Panc1 (cell line): ENCODE measurements around the gene ELMO1. TPM values are rescaled to one million over a fixed set of nuclear protein-coding genes. Genes with fewer than 3 reads are reported as not detected.

Source experiments
- ATAC-seq: fragments of 200-7000 bp; cut with Tn5 transposase; 2 replicates; pipeline ENCODE4 v1.9.1; 2020; ENCODE audit warnings: mild to moderate bottlenecking, moderate library complexity
- BruUV-seq: library from RNA; stranded (reverse); fragments of 400-500 nt; replicated peaks from 2 replicates; lab custom pipeline; 2021; lab: Mats Ljungman, UMichigan
- CTCF ChIA-PET: fragments of 300-600 bp; sonication (Branson Sonifier 250); formaldehyde crosslinking; loops from one replicate; lab custom pipeline; 2022; ENCODE audit warnings: antibody characterized with exemption; lab: Charles Lee
- POLR2A ChIA-PET: fragments of 300-600 bp; sonication (Branson Sonifier 250); formaldehyde crosslinking; loops from one replicate; lab custom pipeline; 2022; ENCODE audit warnings: antibody characterized with exemption; lab: Charles Lee
- DNase-seq: peaks from one replicate; pipeline ENCODE4 v3.0.0-alpha.2; 2010; ENCODE audit warnings: low read depth, low spot score
- H3K27ac ChIP-seq: 2 replicates; pipeline ENCODE4 v1.5.1; 2011; ENCODE audit warnings: mild to moderate bottlenecking, low read length, inconsistent platforms
- H3K27me3 ChIP-seq: fragments of 200-500 bp; sonication (Bioruptor generic); 2 replicates; pipeline ENCODE4 v1.6.0; 2014; ENCODE audit warnings: low read length, inconsistent platforms; ENCODE audit not compliant: control insufficient read depth, insufficient read depth
- H3K36me3 ChIP-seq: fragments of 200-500 bp; sonication (Bioruptor generic); 2 replicates; pipeline ENCODE4 v1.5.1; 2014; ENCODE audit warnings: inconsistent platforms, mild to moderate bottlenecking, low read length, moderate library complexity; ENCODE audit not compliant: control insufficient read depth, insufficient read depth
- H3K4me1 ChIP-seq: 2 replicates; pipeline ENCODE4 v1.5.1; 2011; ENCODE audit warnings: inconsistent platforms, mild to moderate bottlenecking, low read length, moderate library complexity; ENCODE audit not compliant: control insufficient read depth, insufficient read depth
- H3K4me3 ChIP-seq, 2 experiments: 2 replicates each; pipeline ENCODE4 v1.5.1; 2011 to 2012; ENCODE audit warnings: low read depth in 2 of 2, low read length in 2 of 2, mild to moderate bottlenecking in 2 of 2, inconsistent platforms in 1 of 2, moderate library complexity in 1 of 2
- H3K9me3 ChIP-seq: fragments of 200-500 bp; sonication (Bioruptor generic); 2 replicates; pipeline ENCODE4 v1.5.1; 2014; ENCODE audit warnings: low read depth, mild to moderate bottlenecking, inconsistent platforms, low read length, moderate library complexity; ENCODE audit not compliant: control insufficient read depth, insufficient read depth
- POLR2AphosphoS5 ChIP-seq: IDR thresholded peaks from 2 replicates; pipeline ENCODE4 v1.6.1; 2012; ENCODE audit warnings: mild to moderate bottlenecking, low read depth, low read length, moderate library complexity
- SIN3A ChIP-seq: IDR thresholded peaks from 2 replicates; pipeline ENCODE4 v1.6.1; 2012; ENCODE audit warnings: low read depth, mild to moderate bottlenecking, low read length, moderate library complexity, borderline replicate concordance; ENCODE audit not compliant: insufficient read depth
- TCF7L2 ChIP-seq: IDR thresholded peaks from 2 replicates; pipeline ENCODE4 v1.6.1; 2011; ENCODE audit warnings: mild to moderate bottlenecking, low read depth, low read length, inconsistent platforms
- in situ Hi-C: cut with HindIII; loops from 2 replicates; pipeline ENCODE4 v1.10.0; 2016; ENCODE audit warnings: low sequenced_read_pairs, low pct_unique_long_range_greater_than_20kb
- intact Hi-C: fragments of 100-400 bp; cut with micrococcal nuclease; formaldehyde crosslinking; loops from one replicate; pipeline ENCODE4 v1.10.0; 2022; ENCODE audit not compliant: unreplicated experiment
- total RNA-seq: library from RNA; stranded (reverse); gene quantifications from one replicate; pipeline ENCODE4 v1.2.1, GENCODE V29; 2021; ENCODE audit not compliant: unreplicated experiment
- TF ChIP-seq, protein P1 (sequence below): fragments of 450-650 bp; IDR thresholded peaks from 2 replicates; pipeline ENCODE4 v1.5.1; 2017; ENCODE audit warnings: mild to moderate bottlenecking
- TF ChIP-seq, protein P2 (sequence below), 2 experiments: IDR thresholded peaks; 2 replicates each; pipeline ENCODE4 v1.6.1; 2011 to 2012; ENCODE audit warnings: low read depth in 2 of 2, control low read depth in 1 of 2, low read length in 1 of 2, mild to moderate bottlenecking in 1 of 2, moderate library complexity in 1 of 2; ENCODE audit not compliant: insufficient read depth in 1 of 2

ELMO1 gene
- total RNA-seq, 1 experiment from 2014 or later = 0.80 TPM

DNA sequence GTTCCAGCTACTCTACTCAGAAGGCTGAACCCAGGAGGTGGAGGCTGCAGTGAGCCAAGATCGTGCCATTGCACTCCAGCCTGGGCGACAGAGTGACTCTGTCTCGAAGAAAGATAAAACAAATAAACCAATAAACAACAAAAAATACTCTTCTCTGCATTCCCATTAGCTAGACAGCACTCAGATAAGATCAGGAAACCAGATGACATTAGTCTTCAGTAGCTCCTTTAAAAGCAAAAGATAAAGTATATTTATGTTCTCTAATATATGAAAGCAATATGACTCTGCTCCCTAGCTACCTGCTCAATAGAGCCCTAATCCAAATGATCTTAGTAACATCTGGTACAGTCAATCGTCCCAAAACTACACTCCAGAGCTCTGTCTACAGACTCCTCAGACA lies 212.9 kb downstream of the ELMO1 start:
- Histone ChIP-seq H3K4me1 (no peaks in the 10 kb centered on the region), H3K27ac (no peak overlapping the region), H3K36me3 (no peaks in the 10 kb centered on the region), H3K9me3 (no peaks in the 10 kb centered on the region), H3K27me3 (peaks cover 33% of the 10 kb centered on the region), H3K4me3 (no peak overlapping the region)
- DNase-seq (no peak), ATAC-seq (no peak)
- in situ Hi-C loops (no loop called here), intact Hi-C loops (loop anchor here (1.0 to 5.0 kb wide), 2 partner anchors 274 to 596 kb away; no protein-coding TSS in a partner anchor)
- ChIA-PET CTCF (interaction anchor here (0.6 kb wide), 1 partner anchor 263 kb away, joined by 5 read pairs; no protein-coding TSS in a partner anchor), POLR2A (no interaction called here)
- TF ChIP-seq POLR2AphosphoS5 (no peak), SIN3A (no peak), TCF7L2 (no peak)
- TF ChIP-seq, protein P1, sequence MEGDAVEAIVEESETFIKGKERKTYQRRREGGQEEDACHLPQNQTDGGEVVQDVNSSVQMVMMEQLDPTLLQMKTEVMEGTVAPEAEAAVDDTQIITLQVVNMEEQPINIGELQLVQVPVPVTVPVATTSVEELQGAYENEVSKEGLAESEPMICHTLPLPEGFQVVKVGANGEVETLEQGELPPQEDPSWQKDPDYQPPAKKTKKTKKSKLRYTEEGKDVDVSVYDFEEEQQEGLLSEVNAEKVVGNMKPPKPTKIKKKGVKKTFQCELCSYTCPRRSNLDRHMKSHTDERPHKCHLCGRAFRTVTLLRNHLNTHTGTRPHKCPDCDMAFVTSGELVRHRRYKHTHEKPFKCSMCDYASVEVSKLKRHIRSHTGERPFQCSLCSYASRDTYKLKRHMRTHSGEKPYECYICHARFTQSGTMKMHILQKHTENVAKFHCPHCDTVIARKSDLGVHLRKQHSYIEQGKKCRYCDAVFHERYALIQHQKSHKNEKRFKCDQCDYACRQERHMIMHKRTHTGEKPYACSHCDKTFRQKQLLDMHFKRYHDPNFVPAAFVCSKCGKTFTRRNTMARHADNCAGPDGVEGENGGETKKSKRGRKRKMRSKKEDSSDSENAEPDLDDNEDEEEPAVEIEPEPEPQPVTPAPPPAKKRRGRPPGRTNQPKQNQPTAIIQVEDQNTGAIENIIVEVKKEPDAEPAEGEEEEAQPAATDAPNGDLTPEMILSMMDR = no peak
- TF ChIP-seq, protein P2, sequence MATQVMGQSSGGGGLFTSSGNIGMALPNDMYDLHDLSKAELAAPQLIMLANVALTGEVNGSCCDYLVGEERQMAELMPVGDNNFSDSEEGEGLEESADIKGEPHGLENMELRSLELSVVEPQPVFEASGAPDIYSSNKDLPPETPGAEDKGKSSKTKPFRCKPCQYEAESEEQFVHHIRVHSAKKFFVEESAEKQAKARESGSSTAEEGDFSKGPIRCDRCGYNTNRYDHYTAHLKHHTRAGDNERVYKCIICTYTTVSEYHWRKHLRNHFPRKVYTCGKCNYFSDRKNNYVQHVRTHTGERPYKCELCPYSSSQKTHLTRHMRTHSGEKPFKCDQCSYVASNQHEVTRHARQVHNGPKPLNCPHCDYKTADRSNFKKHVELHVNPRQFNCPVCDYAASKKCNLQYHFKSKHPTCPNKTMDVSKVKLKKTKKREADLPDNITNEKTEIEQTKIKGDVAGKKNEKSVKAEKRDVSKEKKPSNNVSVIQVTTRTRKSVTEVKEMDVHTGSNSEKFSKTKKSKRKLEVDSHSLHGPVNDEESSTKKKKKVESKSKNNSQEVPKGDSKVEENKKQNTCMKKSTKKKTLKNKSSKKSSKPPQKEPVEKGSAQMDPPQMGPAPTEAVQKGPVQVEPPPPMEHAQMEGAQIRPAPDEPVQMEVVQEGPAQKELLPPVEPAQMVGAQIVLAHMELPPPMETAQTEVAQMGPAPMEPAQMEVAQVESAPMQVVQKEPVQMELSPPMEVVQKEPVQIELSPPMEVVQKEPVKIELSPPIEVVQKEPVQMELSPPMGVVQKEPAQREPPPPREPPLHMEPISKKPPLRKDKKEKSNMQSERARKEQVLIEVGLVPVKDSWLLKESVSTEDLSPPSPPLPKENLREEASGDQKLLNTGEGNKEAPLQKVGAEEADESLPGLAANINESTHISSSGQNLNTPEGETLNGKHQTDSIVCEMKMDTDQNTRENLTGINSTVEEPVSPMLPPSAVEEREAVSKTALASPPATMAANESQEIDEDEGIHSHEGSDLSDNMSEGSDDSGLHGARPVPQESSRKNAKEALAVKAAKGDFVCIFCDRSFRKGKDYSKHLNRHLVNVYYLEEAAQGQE (IDR thresholded peaks at IDR 0.05; ENCODE audit: insufficient read depth in 1 of 2, low read depth in 2 of 2, low read length in 1 of 2) = no peak
- BruUV-seq = no TSS peak

DNA sequence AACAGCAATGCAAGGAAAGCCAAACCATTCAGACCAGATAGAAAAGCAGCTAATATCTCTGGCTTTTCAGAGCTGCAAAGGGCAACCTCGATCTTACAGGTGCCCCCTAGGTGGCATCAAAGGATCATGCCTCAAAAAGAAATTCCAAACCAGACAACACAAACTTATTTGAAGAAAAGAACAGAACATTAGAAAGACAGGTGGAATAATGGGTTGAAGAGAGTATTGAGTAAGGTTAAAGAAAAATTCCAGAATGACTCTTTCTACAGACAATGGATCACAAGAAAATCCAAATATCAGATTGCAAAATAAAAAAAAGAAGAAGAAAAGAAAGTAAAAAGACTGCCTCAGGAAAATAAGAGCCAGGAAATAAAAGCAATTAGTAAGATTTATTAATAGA lies 213.7 kb downstream of the ELMO1 start:
- no peaks in the 10 kb centered on the region for H3K36me3 ChIP-seq
- ATAC-seq = peak; percentile 74; the same call in 1 of the 2 replicates
- H3K9me3 ChIP-seq = no peaks in the 10 kb centered on the region
- BruUV-seq = no TSS peak
- H3K4me1 ChIP-seq = no peaks in the 10 kb centered on the region
- intact Hi-C loops (loop anchor here (1.0 to 5.0 kb wide), 3 partner anchors 262 to 597 kb away; no protein-coding TSS in a partner anchor), in situ Hi-C loops (no loop called here)
- CTCF ChIA-PET = interaction anchor here (0.6 to 0.8 kb wide), 2 partner anchors 254 to 599 kb away, joined by 3 to 4 read pairs; no protein-coding TSS in a partner anchor
- POLR2A ChIA-PET = no interaction called here
- no peak for DNase-seq
- H3K4me3 ChIP-seq = no peak overlapping the region
- H3K27ac ChIP-seq = no peak overlapping the region
- TF ChIP-seq, protein P2 (IDR thresholded peaks at IDR 0.05; ENCODE audit: insufficient read depth in 1 of 2, low read depth in 2 of 2, low read length in 1 of 2) = no peak
- TF ChIP-seq TCF7L2 (no peak), SIN3A (no peak)
- TF ChIP-seq, protein P1 = peak; percentile 81; the same call in 1 of the 2 replicates
- peaks cover 41% of the 10 kb centered on the region for H3K27me3 ChIP-seq
